HEK293 (cell line): ENCODE measurements around the gene ENAH.
A peak's percentile ranks its signal among the peaks of the same experiment; 100 is the strongest.

Experiments
- CTCF ChIA-PET: fragments of 350-600 bp; formaldehyde crosslinking; extraction: SDS; loops from one replicate; lab custom pipeline; 2021; ENCODE audit warnings: antibody characterized with exemption; lab: Yijun Ruan, JAX
- POLR2A ChIA-PET: fragments of 300-600 bp; formaldehyde crosslinking; extraction: SDS; loops from one replicate; lab custom pipeline; 2020; ENCODE audit warnings: antibody characterized with exemption, inconsistent platforms; lab: Yijun Ruan, JAX
- H3K27ac ChIP-seq: fragments of 200-500 bp; sonication (Bioruptor generic); 2 replicates; pipeline ENCODE4 v1.5.1; 2014; ENCODE audit warnings: low read depth, low read length, control low read depth, inconsistent platforms; ENCODE audit errors: extremely low read depth
- H3K36me3 ChIP-seq, 2 experiments: fragments of 200-500 bp in 1 of 2; sonication (Bioruptor generic) in 1 of 2; 1 replicate in 1 of 2; 2 replicates in 1 of 2; pipeline ENCODE4 v1.5.1; 2014 to 2017; ENCODE audit warnings: inconsistent platforms in 2 of 2, low read length in 2 of 2; ENCODE audit not compliant: control insufficient read depth in 2 of 2, insufficient read depth in 1 of 2
- H3K4me1 ChIP-seq: fragments of 200-500 bp; sonication (Bioruptor generic); 2 replicates; pipeline ENCODE4 v1.5.1; 2014; ENCODE audit warnings: mild to moderate bottlenecking, low read length, inconsistent platforms; ENCODE audit not compliant: control insufficient read depth, insufficient read depth
- H3K4me3 ChIP-seq: 2 replicates; pipeline ENCODE4 v1.5.1; 2011; ENCODE audit warnings: low read depth, mild to moderate bottlenecking, control low read depth, low read length, moderate library complexity
- H3K9me3 ChIP-seq: fragments of 200-500 bp; sonication (Bioruptor generic); 2 replicates; pipeline ENCODE4 v1.5.1; 2014; ENCODE audit warnings: low read depth, low read length, inconsistent platforms; ENCODE audit not compliant: control insufficient read depth, insufficient read depth
- BCL11B ChIP-seq: fragments of 450-650 bp; formaldehyde crosslinking; IDR thresholded peaks from 2 replicates; pipeline ENCODE4 v1.5.1; 2016; ENCODE audit warnings: low read depth, missing biosample characterization, missing genetic modification characterization
- GLI2 ChIP-seq: fragments of 450-650 bp; formaldehyde crosslinking; IDR thresholded peaks from 2 replicates; pipeline ENCODE4; 2017; ENCODE audit warnings: missing biosample characterization, missing genetic modification characterization, low read depth, borderline replicate concordance
- PRDM2 ChIP-seq: fragments of 450-650 bp; formaldehyde crosslinking; IDR thresholded peaks from 2 replicates; pipeline ENCODE4 v1.5.1; 2016; ENCODE audit warnings: missing biosample characterization, missing genetic modification characterization, borderline replicate concordance
- REST ChIP-seq: fragments of 450-650 bp; formaldehyde crosslinking; IDR thresholded peaks from 2 replicates; pipeline ENCODE4 v1.5.1; 2016; ENCODE audit warnings: missing biosample characterization, missing genetic modification characterization
- ZFP69B ChIP-seq: fragments of 450-650 bp; formaldehyde crosslinking; IDR thresholded peaks from 2 replicates; pipeline ENCODE4 v1.5.1; 2016; ENCODE audit warnings: missing biosample characterization, missing genetic modification characterization
- ZNF138 ChIP-seq: fragments of 450-650 bp; formaldehyde crosslinking; IDR thresholded peaks from 2 replicates; pipeline ENCODE4 v1.5.1; 2016; ENCODE audit warnings: missing biosample characterization, missing genetic modification characterization, borderline replicate concordance
- ZNF16 ChIP-seq: fragments of 450-650 bp; formaldehyde crosslinking; IDR thresholded peaks from 2 replicates; pipeline ENCODE4 v1.5.1; 2016; ENCODE audit warnings: low read depth, missing biosample characterization, missing genetic modification characterization
- ZNF221 ChIP-seq: fragments of 450-650 bp; formaldehyde crosslinking; IDR thresholded peaks from 2 replicates; pipeline ENCODE4 v1.5.1; 2017; ENCODE audit warnings: missing biosample characterization, missing genetic modification characterization, borderline replicate concordance
- ZNF530 ChIP-seq: fragments of 450-650 bp; formaldehyde crosslinking; IDR thresholded peaks from 2 replicates; pipeline ENCODE4 v1.5.1; 2016; ENCODE audit warnings: low read depth, missing biosample characterization, missing genetic modification characterization
- ZNF549 ChIP-seq: fragments of 450-650 bp; IDR thresholded peaks from 2 replicates; pipeline ENCODE4 v1.5.1; 2018; ENCODE audit warnings: missing biosample characterization, missing genetic modification characterization, mild to moderate bottlenecking, inconsistent platforms, moderate library complexity
- ZNF561 ChIP-seq: fragments of 450-650 bp; IDR thresholded peaks from 2 replicates; pipeline ENCODE4 v1.5.1; 2018; ENCODE audit warnings: missing biosample characterization, missing genetic modification characterization, borderline replicate concordance
- ZNF621 ChIP-seq: fragments of 450-650 bp; formaldehyde crosslinking; IDR thresholded peaks from 2 replicates; pipeline ENCODE4 v1.5.1; 2017; ENCODE audit warnings: missing biosample characterization, missing genetic modification characterization
- ZNF626 ChIP-seq: fragments of 450-650 bp; sonication (Bioruptor Pico); formaldehyde crosslinking; IDR thresholded peaks from 2 replicates; pipeline ENCODE4 v1.5.1; 2018; ENCODE audit warnings: missing biosample characterization, missing genetic modification characterization, inconsistent platforms
- ZNF660 ChIP-seq: fragments of 450-650 bp; IDR thresholded peaks from 2 replicates; pipeline ENCODE4 v1.5.1; 2018; ENCODE audit warnings: missing biosample characterization, mild to moderate bottlenecking, missing genetic modification characterization
- ZNF747 ChIP-seq: fragments of 450-650 bp; formaldehyde crosslinking; IDR thresholded peaks from 2 replicates; pipeline ENCODE4 v1.5.1; 2016; ENCODE audit warnings: missing biosample characterization, missing genetic modification characterization

The ENAH gene

GRCh38 chr1:225449774-225450173 is 203.1 kb downstream of the ENAH start:
- no peak overlapping the region for H3K4me3 ChIP-seq
- no peaks in the 10 kb centered on the region for H3K9me3 ChIP-seq
- no peaks in the 10 kb centered on the region for H3K36me3 ChIP-seq
- CTCF ChIA-PET, result interaction anchor here (0.6 to 1.8 kb wide), 5 partner anchors 8 to 131 kb away, joined by 3 to 8 read pairs (median 3); no protein-coding TSS in a partner anchor
- H3K27ac ChIP-seq, result no peak overlapping the region
- H3K4me1 ChIP-seq, result peaks cover 9% of the 10 kb centered on the region; the same call in 1 of the 2 replicates
- POLR2A ChIA-PET, result no interaction called here
- no peak for TF ChIP-seq PRDM2 (tag by site-specific recombination)
- TF ChIP-seq ZNF621, result no peak
- TF ChIP-seq ZNF16 (tag by site-specific recombination), result no peak
- TF ChIP-seq ZNF660 (tag by site-specific recombination), result no peak
- 0 out of 2 replicates have a peak, but pooled peaks have one; percentile 56 for TF ChIP-seq ZNF747 (tag by site-specific recombination)
- TF ChIP-seq ZNF561 (tag by site-specific recombination), result no peak

- Histone ChIP-seq H3K4me1 (peaks cover 5% of the 10 kb centered on the region; the same call in 1 of the 2 replicates), H3K27ac (no peak overlapping the region), H3K36me3 (no peaks in the 10 kb centered on the region), H3K9me3 (no peaks in the 10 kb centered on the region), H3K4me3 (no peak overlapping the region)
- POLR2A ChIA-PET, result no interaction called here
- TF ChIP-seq ZNF221 (tag by site-specific recombination), result no peak
- no peak for TF ChIP-seq ZNF626 (tag by site-specific recombination)
- TF ChIP-seq ZNF138 (tag by site-specific recombination), result no peak
- TF ChIP-seq ZFP69B, result no peak
- no peak for TF ChIP-seq ZNF660 (tag by site-specific recombination)
- TF ChIP-seq BCL11B (tag by site-specific recombination), result no peak
- no peak for TF ChIP-seq ZNF530
- no peak for TF ChIP-seq ZNF549 (tag by site-specific recombination)
- no peak for TF ChIP-seq REST (tag by site-specific recombination)
- TF ChIP-seq GLI2, result no peak
- CTCF ChIA-PET, result interaction anchor here (0.7 to 0.8 kb wide), 2 partner anchors 25 to 124 kb away, joined by 3 read pairs; no protein-coding TSS in a partner anchor
Measured at GRCh38 chr1:225449261-225449660, 203.7 kb downstream of the ENAH start.
